HFFc6 (cell line): ENCODE results near the gene ADSS1. TPM values are rescaled to one million over a fixed set of nuclear protein-coding genes. Genes with fewer than 3 reads are reported as not detected.

ENCODE experiments used
- DNase-seq: peaks from one replicate; pipeline ENCODE4 v3.0.0-alpha.2; 2018
- H3K27ac Mint-ChIP-seq: 2 replicates; pipeline ENCODE4 v1.8.0; 2020; ENCODE audit warnings: mild to moderate bottlenecking, mixed read lengths
- H3K27me3 Mint-ChIP-seq: 2 replicates; pipeline ENCODE4 v1.8.0; 2021; ENCODE audit warnings: mild to moderate bottlenecking, moderate library complexity, mixed read lengths; ENCODE audit not compliant: insufficient read depth
- H3K36me3 Mint-ChIP-seq: 2 replicates; pipeline ENCODE4 v1.8.0; 2021; ENCODE audit warnings: low read depth, mixed read lengths
- H3K4me1 Mint-ChIP-seq: 2 replicates; pipeline ENCODE4 v1.8.0; 2020; ENCODE audit warnings: low read depth, mixed read lengths
- H3K4me3 Mint-ChIP-seq: 2 replicates; pipeline ENCODE4 v1.8.0; 2020; ENCODE audit warnings: mild to moderate bottlenecking, moderate library complexity, mixed read lengths
- H3K9me3 Mint-ChIP-seq: 2 replicates; pipeline ENCODE4 v1.8.0; 2020; ENCODE audit warnings: mild to moderate bottlenecking, mixed read lengths
- long read RNA-seq: library from polyadenylated mRNA; unstranded; transcript quantifications from one replicate; pipeline ENCODE4 v2.0.0, GENCODE V29; 2019
- total RNA-seq, 6 experiments: library from RNA; stranded (reverse); fragmentation: NEBNext Ultra II Directional; extraction: Animal tissue kit (Norgen Biotek cat#: 25700); gene quantifications; 2 replicates in 1 of 6; 3 replicates in 5 of 6; pipeline ENCODE4 v1.2.3, GENCODE V29; 2021
- TF ChIP-seq, protein P1 (sequence below): fragments of 200-600 bp; sonication (generic); IDR thresholded peaks from 2 replicates; pipeline ENCODE4 v1.5.0; 2021; ENCODE audit warnings: antibody characterized with exemption, mild to moderate bottlenecking

Gene ADSS1
- total RNA-seq, result 1 to 10 TPM; 2.7 to 3.7 (median 3.3) TPM
- long read RNA-seq, result 0 reads

DNA sequence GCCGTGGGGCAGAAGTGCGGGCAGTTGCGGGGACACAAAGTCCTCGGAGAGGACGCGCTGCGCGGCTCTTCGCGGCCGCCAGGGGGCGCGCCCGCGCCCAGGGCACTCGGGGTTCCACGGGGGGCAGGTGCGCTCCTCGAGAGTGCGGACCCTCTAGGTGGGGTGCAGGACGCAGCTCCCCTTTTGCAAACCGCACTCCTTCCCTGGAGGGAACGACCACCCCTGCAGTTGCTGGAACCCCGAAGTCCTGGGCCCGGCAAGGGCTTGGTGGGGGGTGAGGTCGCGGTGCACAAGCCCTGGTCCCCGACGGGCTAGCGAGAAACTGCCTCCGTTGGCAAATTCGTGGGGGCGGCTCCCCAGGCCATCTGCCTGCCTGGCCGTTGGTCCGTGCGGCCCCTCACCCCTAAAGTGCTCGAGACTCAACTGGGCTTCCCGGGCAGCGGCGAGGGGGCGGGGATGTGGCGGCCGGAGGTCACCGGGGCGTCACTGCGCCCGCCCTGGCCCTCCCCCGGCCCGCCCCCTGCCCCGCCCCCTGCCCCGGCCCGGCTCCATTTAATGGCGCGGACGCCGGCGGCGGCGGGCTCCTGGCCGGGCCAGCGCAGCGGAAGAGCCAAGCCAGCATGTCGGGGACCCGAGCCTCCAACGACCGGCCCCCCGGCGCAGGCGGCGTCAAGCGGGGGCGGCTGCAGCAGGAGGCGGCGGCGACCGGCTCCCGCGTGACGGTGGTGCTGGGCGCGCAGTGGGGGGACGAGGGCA lies at the start of gene ADSS1:
TSS of gene ADSS1 (plus strand) at position 579 of the 756 bp plus-strand sequence. CDS start at position 621, 42 bp downstream.
- peak within 1 kb of the TSS; percentile 57 for H3K4me3 Mint-ChIP-seq
- H3K27ac Mint-ChIP-seq, result no peak within 1 kb of the TSS
- peaks cover 20% of the 10 kb centered on the region for H3K27me3 Mint-ChIP-seq
- H3K4me1 Mint-ChIP-seq, result peaks cover 13% of the 10 kb centered on the region
- TF ChIP-seq, protein P1, sequence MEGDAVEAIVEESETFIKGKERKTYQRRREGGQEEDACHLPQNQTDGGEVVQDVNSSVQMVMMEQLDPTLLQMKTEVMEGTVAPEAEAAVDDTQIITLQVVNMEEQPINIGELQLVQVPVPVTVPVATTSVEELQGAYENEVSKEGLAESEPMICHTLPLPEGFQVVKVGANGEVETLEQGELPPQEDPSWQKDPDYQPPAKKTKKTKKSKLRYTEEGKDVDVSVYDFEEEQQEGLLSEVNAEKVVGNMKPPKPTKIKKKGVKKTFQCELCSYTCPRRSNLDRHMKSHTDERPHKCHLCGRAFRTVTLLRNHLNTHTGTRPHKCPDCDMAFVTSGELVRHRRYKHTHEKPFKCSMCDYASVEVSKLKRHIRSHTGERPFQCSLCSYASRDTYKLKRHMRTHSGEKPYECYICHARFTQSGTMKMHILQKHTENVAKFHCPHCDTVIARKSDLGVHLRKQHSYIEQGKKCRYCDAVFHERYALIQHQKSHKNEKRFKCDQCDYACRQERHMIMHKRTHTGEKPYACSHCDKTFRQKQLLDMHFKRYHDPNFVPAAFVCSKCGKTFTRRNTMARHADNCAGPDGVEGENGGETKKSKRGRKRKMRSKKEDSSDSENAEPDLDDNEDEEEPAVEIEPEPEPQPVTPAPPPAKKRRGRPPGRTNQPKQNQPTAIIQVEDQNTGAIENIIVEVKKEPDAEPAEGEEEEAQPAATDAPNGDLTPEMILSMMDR, result peak; percentile 99
- peaks cover 6% of the 10 kb centered on the region for H3K36me3 Mint-ChIP-seq
- peaks cover 2% of the 10 kb centered on the region for H3K9me3 Mint-ChIP-seq
- no peak for DNase-seq

DNA sequence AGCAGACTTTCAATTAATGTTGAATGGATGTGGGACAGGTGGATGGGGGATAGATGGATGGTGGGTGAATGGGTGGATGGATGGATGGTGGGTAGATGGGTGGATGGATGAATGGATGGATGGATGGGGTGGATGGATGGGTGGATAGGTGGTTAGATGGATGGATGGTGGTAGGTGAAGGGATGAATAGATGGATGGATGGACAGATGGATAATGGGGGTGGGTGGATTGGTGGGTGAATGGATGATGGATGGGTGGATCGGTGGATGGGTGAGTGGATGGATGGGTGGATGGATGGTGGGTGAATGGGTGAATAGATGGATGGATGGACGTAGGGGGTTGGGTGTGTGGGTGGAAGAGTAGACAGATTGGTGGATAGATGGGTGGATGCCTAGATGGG lies 48.6 kb upstream of the ADSS1 start:
- Mint-ChIP-seq H3K4me1 (peaks cover 18% of the 10 kb centered on the region), H3K27ac (no peak overlapping the region), H3K9me3 (no peaks in the 10 kb centered on the region), H3K27me3 (peaks cover 3% of the 10 kb centered on the region; the same call in 1 of the 2 replicates), H3K4me3 (no peak overlapping the region), H3K36me3 (no peaks in the 10 kb centered on the region)
- TF ChIP-seq, protein P1, result no peak
- no peak for DNase-seq

DNA sequence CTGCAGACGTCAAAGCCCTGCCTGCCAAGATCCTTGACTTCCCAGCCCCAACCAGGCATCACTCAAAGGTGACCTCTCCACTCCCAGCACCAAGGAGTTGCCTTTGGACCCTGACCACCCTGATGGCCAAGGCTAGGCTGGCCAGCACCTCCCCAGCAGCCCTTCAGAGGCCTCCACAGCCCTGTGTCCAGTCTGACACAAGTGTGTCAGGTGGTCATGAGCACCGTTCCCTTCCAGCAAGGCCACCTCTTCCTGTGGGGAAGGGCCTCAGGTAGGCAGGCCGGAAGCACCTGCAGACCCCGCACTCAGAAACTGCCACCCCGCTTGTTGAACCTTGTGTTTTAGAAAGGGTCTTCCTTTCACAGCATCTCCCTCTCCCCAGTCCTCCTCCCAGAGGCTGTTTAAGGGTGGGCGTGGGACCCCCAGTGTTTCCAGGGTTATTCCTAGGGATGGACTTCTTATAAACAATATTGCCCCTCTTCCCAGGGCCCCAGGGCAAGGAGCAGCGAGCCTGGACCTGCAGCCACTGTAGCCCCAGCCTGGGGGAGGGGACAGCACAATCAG lies 47.8 kb upstream of the ADSS1 start:
- no peak overlapping the region for H3K27ac Mint-ChIP-seq
- TF ChIP-seq, protein P1, result no peak
- H3K4me1 Mint-ChIP-seq, result peaks cover 26% of the 10 kb centered on the region
- H3K9me3 Mint-ChIP-seq, result no peaks in the 10 kb centered on the region
- DNase-seq, result no peak
- no peak overlapping the region for H3K4me3 Mint-ChIP-seq
- no peaks in the 10 kb centered on the region for H3K36me3 Mint-ChIP-seq
- peaks cover 3% of the 10 kb centered on the region for H3K27me3 Mint-ChIP-seq

DNA sequence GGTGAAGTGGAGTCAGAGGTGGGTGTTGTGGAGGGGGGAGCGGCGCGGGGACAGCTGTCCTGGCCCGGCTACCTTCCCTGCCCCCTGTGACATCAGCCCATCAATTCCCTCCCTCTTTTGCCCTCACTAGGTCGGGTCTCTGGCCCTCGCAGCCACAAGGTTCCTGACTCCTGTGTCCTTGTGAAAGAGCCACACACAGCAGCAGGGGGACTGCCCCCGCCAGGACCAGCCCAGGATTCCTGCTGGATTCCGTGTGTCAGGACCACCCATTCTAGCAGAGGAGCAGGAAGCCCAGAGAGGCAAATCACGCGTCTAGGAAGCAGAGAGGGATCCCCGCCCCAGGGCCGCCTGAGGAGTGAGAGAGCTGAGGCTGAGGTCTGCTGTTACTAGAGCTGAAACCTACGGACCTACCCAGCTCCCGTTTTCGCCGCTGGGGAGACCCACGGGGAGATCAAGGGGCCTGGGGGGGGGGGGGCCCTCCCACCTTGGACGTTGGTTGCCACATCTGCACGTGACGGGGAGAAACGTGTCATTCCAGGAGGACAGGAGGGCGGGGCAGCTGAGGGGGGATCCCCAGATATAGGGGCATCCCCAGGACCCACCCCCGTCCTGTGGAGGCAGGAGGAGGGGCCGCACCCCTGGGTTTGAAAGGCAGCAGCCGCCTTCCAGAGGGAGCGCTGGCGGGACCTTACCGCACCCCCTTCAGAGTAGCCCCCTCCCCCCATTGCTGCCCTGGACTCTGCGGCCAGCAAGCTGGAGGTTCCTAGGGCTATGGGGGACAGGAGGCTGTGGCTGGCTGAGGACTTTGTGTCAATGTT lies 47.1 kb upstream of the ADSS1 start:
- peaks cover 33% of the 10 kb centered on the region for H3K4me1 Mint-ChIP-seq
- H3K9me3 Mint-ChIP-seq, result no peaks in the 10 kb centered on the region
- no peak for DNase-seq
- H3K36me3 Mint-ChIP-seq, result no peaks in the 10 kb centered on the region
- H3K4me3 Mint-ChIP-seq, result peak overlapping the region; percentile 79
- peaks cover 3% of the 10 kb centered on the region for H3K27me3 Mint-ChIP-seq
- TF ChIP-seq, protein P1, result no peak
- peak overlapping the region; percentile 92 for H3K27ac Mint-ChIP-seq

DNA sequence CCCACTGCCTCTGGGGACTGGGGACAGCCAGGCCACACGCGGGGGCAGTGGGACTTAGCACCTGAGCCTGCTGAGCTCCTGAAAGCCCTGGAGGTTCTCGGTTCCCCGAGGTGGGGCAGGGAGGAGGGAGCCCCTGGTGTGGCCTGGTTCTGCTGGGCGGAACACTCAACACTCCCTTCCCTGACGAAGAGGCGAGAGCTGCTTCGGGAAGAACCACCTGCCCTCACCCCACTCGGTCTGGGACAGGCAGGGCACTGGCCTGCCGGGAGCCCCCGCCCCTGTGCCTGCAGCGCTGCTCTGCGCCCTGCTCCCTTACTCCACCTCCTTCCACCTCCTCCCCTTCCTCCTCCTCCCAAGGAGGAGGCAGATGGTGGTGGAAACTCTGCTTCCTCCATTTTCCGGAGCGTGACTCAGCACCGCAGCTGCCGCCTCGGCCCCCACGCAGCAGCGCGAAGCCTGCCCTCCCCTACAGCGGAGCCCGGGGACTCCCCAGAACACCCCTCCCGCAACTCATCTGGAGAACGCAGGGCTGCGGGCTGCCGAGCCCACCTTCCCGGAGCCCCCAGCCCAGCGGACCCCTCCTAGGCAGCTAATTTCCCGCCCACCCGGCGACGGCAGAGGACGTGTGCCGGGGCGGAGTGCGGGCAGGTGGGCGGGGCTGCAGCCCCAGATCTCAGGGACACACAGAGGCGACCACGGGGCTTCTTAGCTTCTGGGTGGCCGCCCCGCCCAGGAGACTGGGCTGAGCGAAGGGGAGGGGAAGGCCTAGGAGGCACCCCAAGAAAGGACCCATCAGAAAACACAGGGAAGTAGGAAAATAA lies 46.3 kb upstream of the ADSS1 start:
- Mint-ChIP-seq H3K27ac (peak overlapping the region; percentile 92), H3K4me1 (peaks cover 41% of the 10 kb centered on the region), H3K4me3 (peak overlapping the region; percentile 79), H3K36me3 (no peaks in the 10 kb centered on the region), H3K9me3 (no peaks in the 10 kb centered on the region), H3K27me3 (peaks cover 3% of the 10 kb centered on the region)
- peak; percentile 66 for DNase-seq
- TF ChIP-seq, protein P1, result no peak
